Measurements from ENCODE around the gene KHDC4.
"Not testable (repeated sequence)": the region's sequence is repeated elsewhere in the genome, so short reads cannot be mapped to it uniquely, and the experiment has no call there.

DNA sequence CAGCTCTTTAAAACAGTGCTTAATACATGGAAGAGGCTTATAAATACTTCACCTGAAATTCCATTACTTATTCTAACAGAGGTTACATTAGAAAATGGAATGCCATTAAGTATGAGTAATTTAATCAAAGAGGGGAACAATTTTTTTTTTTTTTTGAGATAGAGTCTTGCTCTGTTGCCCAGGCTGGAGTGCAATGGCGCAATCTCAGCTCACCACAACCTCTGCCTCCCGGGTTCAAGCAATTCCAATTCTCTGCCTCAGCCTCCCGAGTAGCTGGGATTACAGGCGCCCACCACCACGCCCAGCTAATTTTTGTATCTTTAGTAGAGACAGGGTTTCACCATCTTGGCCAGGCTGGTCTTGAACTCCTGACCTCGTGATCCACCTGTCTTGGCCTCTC lies 38.6 kb downstream of the KHDC4 start:
- TF ChIP-seq, protein P1, sequence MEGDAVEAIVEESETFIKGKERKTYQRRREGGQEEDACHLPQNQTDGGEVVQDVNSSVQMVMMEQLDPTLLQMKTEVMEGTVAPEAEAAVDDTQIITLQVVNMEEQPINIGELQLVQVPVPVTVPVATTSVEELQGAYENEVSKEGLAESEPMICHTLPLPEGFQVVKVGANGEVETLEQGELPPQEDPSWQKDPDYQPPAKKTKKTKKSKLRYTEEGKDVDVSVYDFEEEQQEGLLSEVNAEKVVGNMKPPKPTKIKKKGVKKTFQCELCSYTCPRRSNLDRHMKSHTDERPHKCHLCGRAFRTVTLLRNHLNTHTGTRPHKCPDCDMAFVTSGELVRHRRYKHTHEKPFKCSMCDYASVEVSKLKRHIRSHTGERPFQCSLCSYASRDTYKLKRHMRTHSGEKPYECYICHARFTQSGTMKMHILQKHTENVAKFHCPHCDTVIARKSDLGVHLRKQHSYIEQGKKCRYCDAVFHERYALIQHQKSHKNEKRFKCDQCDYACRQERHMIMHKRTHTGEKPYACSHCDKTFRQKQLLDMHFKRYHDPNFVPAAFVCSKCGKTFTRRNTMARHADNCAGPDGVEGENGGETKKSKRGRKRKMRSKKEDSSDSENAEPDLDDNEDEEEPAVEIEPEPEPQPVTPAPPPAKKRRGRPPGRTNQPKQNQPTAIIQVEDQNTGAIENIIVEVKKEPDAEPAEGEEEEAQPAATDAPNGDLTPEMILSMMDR (IDR thresholded peaks at IDR 0.05) = not testable (repeated sequence)
- not testable (repeated sequence) for TF ChIP-seq POLR2A (IDR thresholded peaks at IDR 0.05)

Data from uterus (tissue), 2 donors.